Neutrophil (primary cell): ENCODE data around the gene ANKRD55.
"Not testable (repeated sequence)": the region's sequence is repeated elsewhere in the genome, so short reads cannot be mapped to it uniquely, and the experiment has no call there.

Experiments used
- H3K27ac ChIP-seq: fragments of 200-600 bp; sonication (generic); 2 replicates; pipeline ENCODE4 v1.5.1; 2016; ENCODE audit warnings: mild to moderate bottlenecking, moderate library complexity
- H3K27me3 ChIP-seq: fragments of 200-600 bp; sonication (generic); 2 replicates; pipeline ENCODE4 v1.6.0; 2016; ENCODE audit warnings: mild to moderate bottlenecking
- H3K36me3 ChIP-seq: fragments of 200-600 bp; sonication (generic); 2 replicates; pipeline ENCODE4 v1.5.1; 2017
- H3K4me1 ChIP-seq, 2 experiments: fragments of 200-600 bp in 1 of 2; sonication (generic) in 1 of 2; 1 replicate in 1 of 2; 2 replicates in 1 of 2; pipeline versions ENCODE4 v1.5.1 to v1.6.1; 2013 to 2016; ENCODE audit warnings: low read depth in 1 of 2, low read length in 1 of 2, mild to moderate bottlenecking in 1 of 2, moderate library complexity in 1 of 2; ENCODE audit not compliant: control insufficient read depth in 1 of 2, insufficient read depth in 1 of 2
- H3K4me3 ChIP-seq, 2 experiments: fragments of 200-600 bp in 1 of 2; sonication (generic) in 1 of 2; 1 replicate in 1 of 2; 2 replicates in 1 of 2; pipeline ENCODE4 v1.5.1; 2013 to 2016; ENCODE audit warnings: low read depth in 1 of 2, low read length in 1 of 2, mild to moderate bottlenecking in 1 of 2, moderate library complexity in 1 of 2
- H3K9me3 ChIP-seq: fragments of 200-600 bp; sonication (generic); 2 replicates; pipeline ENCODE4 v1.5.1; 2016
- CTCF ChIP-seq: fragments of 200-600 bp; sonication (generic); IDR thresholded peaks from 2 replicates; pipeline ENCODE4 v1.5.1; 2016; ENCODE audit warnings: antibody characterized with exemption

Gene ANKRD55

GRCh38 chr5:56253126-56253525 is 20.0 kb upstream of the ANKRD55 start:
- Histone ChIP-seq H3K27me3 (no peaks in the 10 kb centered on the region), H3K4me1 (no peaks in the 10 kb centered on the region), H3K4me3 (no peak overlapping the region), H3K36me3 (no peaks in the 10 kb centered on the region), H3K27ac (no peak overlapping the region), H3K9me3 (no peaks in the 10 kb centered on the region)
- TF ChIP-seq CTCF = no peak

GRCh38 chr5:56251918-56252553 is 18.9 kb upstream of the ANKRD55 start:
- Histone ChIP-seq H3K4me1 (no peaks in the 10 kb centered on the region), H3K27ac (no peak overlapping the region), H3K4me3 (no peak overlapping the region), H3K9me3 (no peaks in the 10 kb centered on the region), H3K27me3 (no peaks in the 10 kb centered on the region), H3K36me3 (no peaks in the 10 kb centered on the region)
- TF ChIP-seq CTCF = no peak

- Histone ChIP-seq H3K36me3 (no peaks in the 10 kb centered on the region), H3K27me3 (no peaks in the 10 kb centered on the region), H3K4me1 (no peaks in the 10 kb centered on the region), H3K9me3 (no peaks in the 10 kb centered on the region), H3K27ac (no peak overlapping the region), H3K4me3 (no peak overlapping the region)
- TF ChIP-seq CTCF = no peak
These were observed 18.3 kb upstream of the ANKRD55 start for GRCh38 chr5:56251440-56251839.

- Histone ChIP-seq H3K4me1 (no peaks in the 10 kb centered on the region), H3K9me3 (no peaks in the 10 kb centered on the region), H3K36me3 (no peaks in the 10 kb centered on the region), H3K4me3 (no peak overlapping the region), H3K27ac (no peak overlapping the region), H3K27me3 (no peaks in the 10 kb centered on the region)
- TF ChIP-seq CTCF = no peak
These were observed 16.9 kb upstream of the ANKRD55 start for GRCh38 chr5:56250011-56250410.

GRCh38 chr5:56249085-56249484 is 16.0 kb upstream of the ANKRD55 start:
- H3K27me3 ChIP-seq, H3K9me3 ChIP-seq, H3K36me3 ChIP-seq, H3K4me1 ChIP-seq, H3K4me3 ChIP-seq, H3K27ac ChIP-seq: not testable (repeated sequence)

GRCh38 chr5:56247592-56247991 is 14.5 kb upstream of the ANKRD55 start:
- no peaks in the 10 kb centered on the region for H3K4me1 ChIP-seq
- no peaks in the 10 kb centered on the region for H3K36me3 ChIP-seq
- no peak overlapping the region for H3K27ac ChIP-seq
- H3K4me3 ChIP-seq = no peak overlapping the region
- H3K9me3 ChIP-seq = no peaks in the 10 kb centered on the region
- TF ChIP-seq CTCF = no peak
- no peaks in the 10 kb centered on the region for H3K27me3 ChIP-seq
